Stimulated activated CD8-positive, alpha-beta memory T cell treated with anti-CD3 and anti-CD28 coated beads, Interleukin-4, amount 100 ng/mL, for 24 hours (primary cell): ENCODE results near the gene FBXL19.

Experiments used
- DNase-seq: peaks from one replicate; pipeline ENCODE4 v3.0.0-alpha.2; 2020; ENCODE audit warnings: low read depth

Gene FBXL19

GRCh38 chr16:30895627-30896260 is 27.6 kb upstream of the FBXL19 start:
- DNase-seq: no peak

- no peak for DNase-seq
Measured at GRCh38 chr16:30896261-30896888, 27.0 kb upstream of the FBXL19 start, which contains the start of gene CTF1. CTF1 (plus strand) TSS chr16:30896614; CDS start chr16:30896644, 30 bp downstream.

- peak; percentile 67 for DNase-seq
Measured at GRCh38 chr16:30896889-30897733, 26.3 kb upstream of the FBXL19 start.

GRCh38 chr16:30899794-30900193 is 23.6 kb upstream of the FBXL19 start:
- DNase-seq: no peak

GRCh38 chr16:30900588-30900987 is 22.8 kb upstream of the FBXL19 start:
- no peak for DNase-seq

GRCh38 chr16:30901201-30902028 is 22.0 kb upstream of the FBXL19 start:
- no peak for DNase-seq

- peak; percentile 29 for DNase-seq
Measured at GRCh38 chr16:30902029-30902972, 21.1 kb upstream of the FBXL19 start.

GRCh38 chr16:30903002-30903401 is 20.4 kb upstream of the FBXL19 start:
- DNase-seq: no peak

- DNase-seq: no peak
Measured at GRCh38 chr16:30903596-30903995, 19.8 kb upstream of the FBXL19 start.

GRCh38 chr16:30904114-30904780 is 19.1 kb upstream of the FBXL19 start:
- no peak for DNase-seq

- no peak for DNase-seq
Measured at GRCh38 chr16:30907064-30907463, 16.3 kb upstream of the FBXL19 start.

GRCh38 chr16:30910427-30911029 is 12.8 kb upstream of the FBXL19 start:
- no peak for DNase-seq

- DNase-seq: no peak
Measured at GRCh38 chr16:30912794-30913412, 10.5 kb upstream of the FBXL19 start.

GRCh38 chr16:30914830-30915229 is 8.5 kb upstream of the FBXL19 start:
- no peak for DNase-seq

- DNase-seq: no peak
Measured at GRCh38 chr16:30918614-30919013, 4.8 kb upstream of the FBXL19 start.

- no peak for DNase-seq
Measured at GRCh38 chr16:30920891-30921290, 2.5 kb upstream of the FBXL19 start.

- DNase-seq: no peak
Measured at GRCh38 chr16:30921459-30921747, 2.0 kb upstream of the FBXL19 start.

GRCh38 chr16:30921748-30922419 is 1.5 kb upstream of the FBXL19 start:
- peak; percentile 79 for DNase-seq

GRCh38 chr16:30922420-30922959 is 882 bp upstream of the FBXL19 start:
- peak; percentile 99 for DNase-seq
